ENCODE measurements around the gene CRCP. TPM values are rescaled to one million over a fixed set of nuclear protein-coding genes. Genes with fewer than 3 reads are reported as not detected.
"Not testable (repeated sequence)": the region's sequence is repeated elsewhere in the genome, so short reads cannot be mapped to it uniquely, and the experiment has no call there.

The CRCP gene
- total RNA-seq, 1 donor from 2014 or later = 19.2 TPM

- Mint-ChIP-seq H3K36me3 (ENCODE audit: low read depth, unreplicated experiment) (peaks cover 34% of the 10 kb centered on the region), H3K27ac (ENCODE audit: unreplicated experiment) (peak overlapping the region; percentile 85)
Observed at GRCh38 chr7:66142996-66143395, 28.3 kb downstream of the CRCP start.

DNA sequence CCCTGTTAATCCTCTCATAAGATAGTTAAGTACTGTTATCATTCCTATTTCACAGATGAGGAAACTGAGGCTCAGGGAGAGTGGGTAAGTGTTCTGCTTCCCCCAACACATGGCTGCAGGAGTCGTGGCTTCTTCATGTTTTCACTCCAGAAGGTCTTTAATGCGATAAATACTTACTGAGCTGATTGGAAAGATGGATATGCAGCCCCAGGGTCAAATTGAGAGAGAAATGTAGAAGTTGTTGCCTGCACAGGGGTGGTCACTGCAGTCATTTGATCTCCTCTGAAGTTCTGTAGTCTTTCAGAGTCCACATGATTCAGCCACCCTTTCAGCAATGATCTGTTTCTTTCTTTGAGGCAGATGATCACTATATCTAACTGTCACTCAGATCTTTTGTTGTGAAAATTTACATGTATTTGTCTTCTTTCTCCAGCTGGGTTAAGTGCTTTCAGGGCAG is 29.3 kb downstream of the CRCP start:
- Mint-ChIP-seq H3K27ac (ENCODE audit: unreplicated experiment) (no peak overlapping the region), H3K9me3 (ENCODE audit: unreplicated experiment) (no peaks in the 10 kb centered on the region), H3K4me1 (ENCODE audit: unreplicated experiment) (peaks cover 5% of the 10 kb centered on the region)

More at GRCh38 chr7:66142996-66143395, 28.3 kb downstream of the CRCP start:
- DNase-seq (ENCODE audit: low spot score) = no peak
- Mint-ChIP-seq H3K27me3 (ENCODE audit: unreplicated experiment) (peaks cover 8% of the 10 kb centered on the region), H3K9me3 (ENCODE audit: unreplicated experiment) (no peaks in the 10 kb centered on the region), H3K4me1 (ENCODE audit: unreplicated experiment) (peaks cover 5% of the 10 kb centered on the region), H3K4me3 (ENCODE audit: unreplicated experiment) (peak overlapping the region; percentile 44)
- TF ChIP-seq, protein P1, sequence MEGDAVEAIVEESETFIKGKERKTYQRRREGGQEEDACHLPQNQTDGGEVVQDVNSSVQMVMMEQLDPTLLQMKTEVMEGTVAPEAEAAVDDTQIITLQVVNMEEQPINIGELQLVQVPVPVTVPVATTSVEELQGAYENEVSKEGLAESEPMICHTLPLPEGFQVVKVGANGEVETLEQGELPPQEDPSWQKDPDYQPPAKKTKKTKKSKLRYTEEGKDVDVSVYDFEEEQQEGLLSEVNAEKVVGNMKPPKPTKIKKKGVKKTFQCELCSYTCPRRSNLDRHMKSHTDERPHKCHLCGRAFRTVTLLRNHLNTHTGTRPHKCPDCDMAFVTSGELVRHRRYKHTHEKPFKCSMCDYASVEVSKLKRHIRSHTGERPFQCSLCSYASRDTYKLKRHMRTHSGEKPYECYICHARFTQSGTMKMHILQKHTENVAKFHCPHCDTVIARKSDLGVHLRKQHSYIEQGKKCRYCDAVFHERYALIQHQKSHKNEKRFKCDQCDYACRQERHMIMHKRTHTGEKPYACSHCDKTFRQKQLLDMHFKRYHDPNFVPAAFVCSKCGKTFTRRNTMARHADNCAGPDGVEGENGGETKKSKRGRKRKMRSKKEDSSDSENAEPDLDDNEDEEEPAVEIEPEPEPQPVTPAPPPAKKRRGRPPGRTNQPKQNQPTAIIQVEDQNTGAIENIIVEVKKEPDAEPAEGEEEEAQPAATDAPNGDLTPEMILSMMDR (IDR thresholded peaks at IDR 0.05; ENCODE audit: unreplicated experiment) = no peak

GRCh38 chr7:66145400-66146104 is 30.9 kb downstream of the CRCP start:
- no peak for DNase-seq (ENCODE audit: low spot score)
- TF ChIP-seq, protein P1 (IDR thresholded peaks at IDR 0.05; ENCODE audit: unreplicated experiment) = no peak
- Mint-ChIP-seq H3K36me3 (ENCODE audit: low read depth, unreplicated experiment) (peaks cover 32% of the 10 kb centered on the region), H3K27ac (ENCODE audit: unreplicated experiment) (no peak overlapping the region), H3K27me3 (ENCODE audit: unreplicated experiment) (peaks cover 6% of the 10 kb centered on the region), H3K4me3 (ENCODE audit: unreplicated experiment) (no peak overlapping the region), H3K4me1 (ENCODE audit: unreplicated experiment) (peaks cover 7% of the 10 kb centered on the region), H3K9me3 (ENCODE audit: unreplicated experiment) (no peaks in the 10 kb centered on the region)

More for the DNA sequence above, 29.3 kb downstream of the CRCP start:
- H3K27me3 Mint-ChIP-seq (ENCODE audit: unreplicated experiment) = peaks cover 6% of the 10 kb centered on the region
- TF ChIP-seq, protein P1 (IDR thresholded peaks at IDR 0.05; ENCODE audit: unreplicated experiment) = no peak
- peaks cover 36% of the 10 kb centered on the region for H3K36me3 Mint-ChIP-seq (ENCODE audit: low read depth, unreplicated experiment)
- no peak overlapping the region for H3K4me3 Mint-ChIP-seq (ENCODE audit: unreplicated experiment)
- no peak for DNase-seq (ENCODE audit: low spot score)

- DNase-seq (ENCODE audit: low spot score) = no peak
- Mint-ChIP-seq H3K4me3 (ENCODE audit: unreplicated experiment) (peak overlapping the region; percentile 12), H3K27me3 (ENCODE audit: unreplicated experiment) (peaks cover 6% of the 10 kb centered on the region), H3K4me1 (ENCODE audit: unreplicated experiment) (peaks cover 13% of the 10 kb centered on the region), H3K9me3 (ENCODE audit: unreplicated experiment) (no peaks in the 10 kb centered on the region), H3K36me3 (ENCODE audit: low read depth, unreplicated experiment) (peaks cover 32% of the 10 kb centered on the region), H3K27ac (ENCODE audit: unreplicated experiment) (no peak overlapping the region)
- TF ChIP-seq, protein P1 (IDR thresholded peaks at IDR 0.05; ENCODE audit: unreplicated experiment) = no peak
Observed at GRCh38 chr7:66146701-66147100, 32.1 kb downstream of the CRCP start.

- H3K36me3 Mint-ChIP-seq (ENCODE audit: low read depth, unreplicated experiment) = peaks cover 37% of the 10 kb centered on the region
- not testable (repeated sequence) for H3K4me3 Mint-ChIP-seq (ENCODE audit: unreplicated experiment); H3K27me3 Mint-ChIP-seq (ENCODE audit: unreplicated experiment); H3K27ac Mint-ChIP-seq (ENCODE audit: unreplicated experiment); H3K9me3 Mint-ChIP-seq (ENCODE audit: unreplicated experiment); DNase-seq (ENCODE audit: low spot score)
- peaks cover 13% of the 10 kb centered on the region for H3K4me1 Mint-ChIP-seq (ENCODE audit: unreplicated experiment)
Observed at GRCh38 chr7:66147657-66148056, 33.0 kb downstream of the CRCP start.
